ENCODE results near the gene FGGY. TPM values are rescaled to one million over a fixed set of nuclear protein-coding genes. Genes with fewer than 3 reads are reported as not detected.
"Not testable (repeated sequence)": the region's sequence is repeated elsewhere in the genome, so short reads cannot be mapped to it uniquely, and the experiment has no call there.

The FGGY gene
- total RNA-seq, 1 donor from 2014 or later, result 16.4 TPM

- Mint-ChIP-seq H3K36me3 (ENCODE audit: low read depth) (peaks cover 14% of the 10 kb centered on the region), H3K4me3 (no peak overlapping the region), H3K27ac (ENCODE audit: unreplicated experiment) (no peak overlapping the region), H3K4me1 (no peaks in the 10 kb centered on the region), H3K9me3 (peaks cover 9% of the 10 kb centered on the region), H3K27me3 (ENCODE audit: low read depth) (no peaks in the 10 kb centered on the region)
- TF ChIP-seq CTCF (conservative IDR thresholded peaks at IDR 0.05), result no peak
- no peak for DNase-seq (ENCODE audit: low read depth, low spot score)
Measured at GRCh38 chr1:59457786-59458185, 160.9 kb downstream of the FGGY start.

- Mint-ChIP-seq H3K4me3 (no peak overlapping the region), H3K27ac (ENCODE audit: unreplicated experiment) (no peak overlapping the region), H3K4me1 (no peaks in the 10 kb centered on the region), H3K27me3 (ENCODE audit: low read depth) (no peaks in the 10 kb centered on the region), H3K36me3 (ENCODE audit: low read depth) (peaks cover 14% of the 10 kb centered on the region), H3K9me3 (peaks cover 9% of the 10 kb centered on the region)
- TF ChIP-seq CTCF (conservative IDR thresholded peaks at IDR 0.05), result no peak
- DNase-seq (ENCODE audit: low read depth, low spot score), result no peak
Measured at GRCh38 chr1:59458884-59459283, 162.0 kb downstream of the FGGY start.

GRCh38 chr1:59462942-59463341 lies 166.0 kb downstream of the FGGY start:
- Mint-ChIP-seq H3K9me3 (peaks cover 17% of the 10 kb centered on the region), H3K36me3 (ENCODE audit: low read depth) (peaks cover 19% of the 10 kb centered on the region)
- not testable (repeated sequence) for DNase-seq (ENCODE audit: low read depth, low spot score); H3K27ac Mint-ChIP-seq (ENCODE audit: unreplicated experiment); H3K4me1 Mint-ChIP-seq; H3K4me3 Mint-ChIP-seq; H3K27me3 Mint-ChIP-seq (ENCODE audit: low read depth)

- not testable (repeated sequence) for DNase-seq (ENCODE audit: low read depth, low spot score)
Measured at GRCh38 chr1:59465478-59465877, 168.6 kb downstream of the FGGY start.

GRCh38 chr1:59468828-59469428 lies 172.0 kb downstream of the FGGY start:
- Mint-ChIP-seq H3K27me3 (ENCODE audit: low read depth) (no peaks in the 10 kb centered on the region), H3K27ac (ENCODE audit: unreplicated experiment) (no peak overlapping the region), H3K4me3 (no peak overlapping the region), H3K9me3 (peaks cover 15% of the 10 kb centered on the region), H3K4me1 (no peaks in the 10 kb centered on the region), H3K36me3 (ENCODE audit: low read depth) (peaks cover 17% of the 10 kb centered on the region)
- TF ChIP-seq CTCF (conservative IDR thresholded peaks at IDR 0.05), result no peak
- no peak for DNase-seq (ENCODE audit: low read depth, low spot score)

More at GRCh38 chr1:59465478-59465877, 168.6 kb downstream of the FGGY start:
- not testable (repeated sequence) for H3K4me1 Mint-ChIP-seq; H3K4me3 Mint-ChIP-seq; H3K27ac Mint-ChIP-seq (ENCODE audit: unreplicated experiment); H3K27me3 Mint-ChIP-seq (ENCODE audit: low read depth)
- Mint-ChIP-seq H3K36me3 (ENCODE audit: low read depth) (peaks cover 21% of the 10 kb centered on the region), H3K9me3 (peaks cover 21% of the 10 kb centered on the region)

- not testable (repeated sequence) for H3K4me1 Mint-ChIP-seq; H3K4me3 Mint-ChIP-seq; H3K27ac Mint-ChIP-seq (ENCODE audit: unreplicated experiment); H3K9me3 Mint-ChIP-seq; H3K27me3 Mint-ChIP-seq (ENCODE audit: low read depth); DNase-seq (ENCODE audit: low read depth, low spot score)
- H3K36me3 Mint-ChIP-seq (ENCODE audit: low read depth), result peaks cover 12% of the 10 kb centered on the region
Measured at GRCh38 chr1:59471991-59472570, 175.2 kb downstream of the FGGY start.

- no peak for DNase-seq (ENCODE audit: low read depth, low spot score)
- Mint-ChIP-seq H3K27ac (ENCODE audit: unreplicated experiment) (no peak overlapping the region), H3K36me3 (ENCODE audit: low read depth) (peaks cover 12% of the 10 kb centered on the region), H3K9me3 (peaks cover 7% of the 10 kb centered on the region), H3K4me3 (no peak overlapping the region), H3K27me3 (ENCODE audit: low read depth) (no peaks in the 10 kb centered on the region), H3K4me1 (peaks cover 3% of the 10 kb centered on the region)
- no peak for TF ChIP-seq CTCF (conservative IDR thresholded peaks at IDR 0.05)
Measured at GRCh38 chr1:59473831-59474230, 176.9 kb downstream of the FGGY start.

Measured in neural crest cell (in vitro differentiated cells).